SU-DHL-6 (cell line): ENCODE results near the gene IL21R.

Source experiments
- H2AFZ ChIP-seq: fragments of 200-600 bp; sonication (generic); 2 replicates; pipeline ENCODE4 v1.6.1; 2014; ENCODE audit warnings: low read depth, mild to moderate bottlenecking, moderate library complexity, mixed read lengths, antibody characterized with exemption, low read length; ENCODE audit not compliant: severe bottlenecking
- H3F3A ChIP-seq: fragments of 200-600 bp; shearing (Covaris generic); 2 replicates; pipeline ENCODE4 v1.6.0; 2016; ENCODE audit warnings: antibody characterized with exemption, mild to moderate bottlenecking; ENCODE audit not compliant: insufficient read depth
- H3K27ac ChIP-seq: fragments of 200-600 bp; sonication (generic); 2 replicates; pipeline ENCODE4 v1.5.1; 2016; ENCODE audit warnings: low read depth, mild to moderate bottlenecking, low read length, moderate library complexity, mixed read lengths
- H3K27me3 ChIP-seq: fragments of 200-600 bp; sonication (generic), shearing (Covaris generic); 2 replicates; pipeline ENCODE4 v1.6.0; 2014; ENCODE audit warnings: mild to moderate bottlenecking, low read length
- H3K36me3 ChIP-seq: fragments of 200-600 bp; sonication (generic); 2 replicates; pipeline ENCODE4 v1.6.1; 2014; ENCODE audit warnings: mild to moderate bottlenecking, low read length, mixed read lengths
- H3K4me2 ChIP-seq: fragments of 300-600, 200-600 bp; shearing (Covaris generic), sonication (generic); 2 replicates; pipeline ENCODE4 v1.6.0; 2014; ENCODE audit warnings: low read length, low read depth, mild to moderate bottlenecking; ENCODE audit not compliant: poor library complexity, severe bottlenecking
- H3K4me3 ChIP-seq: fragments of 200-600 bp; sonication (generic); 2 replicates; pipeline ENCODE4 v1.5.1; 2014; ENCODE audit warnings: antibody characterized with exemption, low read length, mild to moderate bottlenecking, mixed read lengths; ENCODE audit not compliant: insufficient read depth, poor library complexity, severe bottlenecking
- H3K79me2 ChIP-seq: fragments of 200-600 bp; sonication (generic); 2 replicates; pipeline ENCODE4 v1.6.1; 2014; ENCODE audit warnings: mild to moderate bottlenecking, low read length, moderate library complexity; ENCODE audit not compliant: insufficient read depth
- H3K9ac ChIP-seq: fragments of 200-600 bp; sonication (generic); 2 replicates; pipeline ENCODE4 v1.7.0; 2014; ENCODE audit warnings: mild to moderate bottlenecking, low read length
- H3K9me2 ChIP-seq: fragments of 200-600 bp; sonication (generic); replicated peaks from 2 replicates; pipeline ENCODE4 v1.6.1; 2014; ENCODE audit warnings: low read length; ENCODE audit not compliant: insufficient read depth
- H3K9me3 ChIP-seq: fragments of 200-600 bp; sonication (generic); 2 replicates; pipeline ENCODE4 v1.6.1; 2014; ENCODE audit warnings: low read length, mixed read lengths; ENCODE audit not compliant: insufficient read depth
- H4K20me1 ChIP-seq: fragments of 200-600 bp; sonication (generic); 2 replicates; pipeline ENCODE4 v1.6.1; 2014; ENCODE audit warnings: low read depth, mild to moderate bottlenecking, antibody characterized with exemption, low read length, moderate library complexity, mixed read lengths
- CTCF ChIP-seq: fragments of 200-600 bp; sonication (generic); IDR thresholded peaks from one replicate; pipeline ENCODE4 v1.5.1; 2017; ENCODE audit warnings: antibody characterized with exemption, mild to moderate bottlenecking, low read length, moderate library complexity; ENCODE audit not compliant: insufficient read depth, poor library complexity, severe bottlenecking
- EZH2phosphoT487 ChIP-seq: fragments of 200-600 bp; sonication (generic), shearing (Covaris generic); conservative IDR thresholded peaks from 2 replicates; pipeline ENCODE4 v1.6.1; 2018; ENCODE audit warnings: mild to moderate bottlenecking, antibody characterized with exemption, low read length, moderate library complexity, mixed read lengths

Gene IL21R

DNA sequence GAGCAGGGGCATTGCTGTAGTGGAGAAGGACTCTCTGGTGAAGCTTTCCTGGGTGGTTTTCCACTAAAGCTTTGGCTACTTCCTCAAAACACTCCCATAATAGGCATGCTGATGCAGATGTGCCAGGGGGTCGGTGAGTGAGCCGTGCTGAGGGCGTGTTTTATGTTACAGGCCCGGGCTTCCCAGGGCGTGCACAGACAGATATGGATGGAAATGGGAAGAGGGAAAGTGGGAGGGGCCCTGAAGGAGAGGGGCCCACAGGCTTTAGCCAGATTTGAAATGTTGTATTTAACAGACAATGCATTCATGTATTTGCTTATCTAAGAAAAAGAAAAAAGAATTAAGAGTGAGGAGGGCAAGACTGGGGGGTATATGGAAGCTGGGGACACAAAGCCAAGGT, 56.3 kb downstream of the IL21R start:
- Histone ChIP-seq H2AFZ (no peak overlapping the region), H3K9ac (no peak overlapping the region), H3K4me3 (no peak overlapping the region), H3K27me3 (no peaks in the 10 kb centered on the region), H3K9me3 (no peaks in the 10 kb centered on the region), H3K79me2 (no peaks in the 10 kb centered on the region), H4K20me1 (no peaks in the 10 kb centered on the region), H3K36me3 (no peaks in the 10 kb centered on the region), H3K4me2 (no peak overlapping the region), H3K27ac (no peak overlapping the region), H3F3A (peaks cover 3% of the 10 kb centered on the region; the same call in 1 of the 2 replicates), H3K9me2 (no peaks in the 10 kb centered on the region)
- TF ChIP-seq CTCF (no peak), EZH2phosphoT487 (no peak)

GRCh38 chr16:27458987-27459688, 57.2 kb downstream of the IL21R start:
- TF ChIP-seq EZH2phosphoT487 (no peak), CTCF (no peak)
- H3K9me2 ChIP-seq = no peaks in the 10 kb centered on the region
- H3K79me2 ChIP-seq = no peaks in the 10 kb centered on the region
- H3K4me2 ChIP-seq = no peak overlapping the region
- no peak overlapping the region for H3K9ac ChIP-seq
- H3K27me3 ChIP-seq = no peaks in the 10 kb centered on the region
- no peak overlapping the region for H2AFZ ChIP-seq
- no peaks in the 10 kb centered on the region for H3K36me3 ChIP-seq
- no peak overlapping the region for H3K4me3 ChIP-seq
- no peaks in the 10 kb centered on the region for H3K9me3 ChIP-seq
- no peak overlapping the region for H3K27ac ChIP-seq
- no peaks in the 10 kb centered on the region for H4K20me1 ChIP-seq
- H3F3A ChIP-seq = peaks cover 3% of the 10 kb centered on the region; the same call in 1 of the 2 replicates

DNA sequence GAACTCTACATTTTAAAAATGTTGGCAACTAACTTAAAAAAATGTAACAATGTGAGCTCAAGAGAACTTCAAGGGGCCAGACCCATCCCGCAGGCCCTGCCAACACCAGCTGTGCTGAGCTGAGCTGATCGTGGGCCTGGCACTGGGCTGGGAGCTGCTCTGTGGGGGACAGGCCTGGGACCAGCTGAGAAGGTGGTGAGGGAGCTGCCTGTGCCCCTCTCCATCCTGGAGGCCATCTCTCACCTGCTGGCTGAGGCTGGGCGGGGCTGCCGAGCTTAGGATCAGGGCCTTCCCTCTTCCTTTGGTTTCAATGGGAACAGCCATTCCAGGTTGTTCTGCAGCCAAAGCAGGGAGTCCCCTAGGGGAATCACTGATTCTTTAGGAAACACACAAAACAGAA, 58.2 kb downstream of the IL21R start:
- no peak for TF ChIP-seq EZH2phosphoT487
- Histone ChIP-seq H3F3A (peaks cover 3% of the 10 kb centered on the region; the same call in 1 of the 2 replicates), H3K9me2 (no peaks in the 10 kb centered on the region), H3K4me3 (no peak overlapping the region), H3K27me3 (no peaks in the 10 kb centered on the region), H2AFZ (no peak overlapping the region), H3K4me2 (no peak overlapping the region), H3K9me3 (no peaks in the 10 kb centered on the region), H3K36me3 (no peaks in the 10 kb centered on the region), H3K79me2 (no peaks in the 10 kb centered on the region), H4K20me1 (no peaks in the 10 kb centered on the region), H3K27ac (no peak overlapping the region), H3K9ac (no peak overlapping the region)

DNA sequence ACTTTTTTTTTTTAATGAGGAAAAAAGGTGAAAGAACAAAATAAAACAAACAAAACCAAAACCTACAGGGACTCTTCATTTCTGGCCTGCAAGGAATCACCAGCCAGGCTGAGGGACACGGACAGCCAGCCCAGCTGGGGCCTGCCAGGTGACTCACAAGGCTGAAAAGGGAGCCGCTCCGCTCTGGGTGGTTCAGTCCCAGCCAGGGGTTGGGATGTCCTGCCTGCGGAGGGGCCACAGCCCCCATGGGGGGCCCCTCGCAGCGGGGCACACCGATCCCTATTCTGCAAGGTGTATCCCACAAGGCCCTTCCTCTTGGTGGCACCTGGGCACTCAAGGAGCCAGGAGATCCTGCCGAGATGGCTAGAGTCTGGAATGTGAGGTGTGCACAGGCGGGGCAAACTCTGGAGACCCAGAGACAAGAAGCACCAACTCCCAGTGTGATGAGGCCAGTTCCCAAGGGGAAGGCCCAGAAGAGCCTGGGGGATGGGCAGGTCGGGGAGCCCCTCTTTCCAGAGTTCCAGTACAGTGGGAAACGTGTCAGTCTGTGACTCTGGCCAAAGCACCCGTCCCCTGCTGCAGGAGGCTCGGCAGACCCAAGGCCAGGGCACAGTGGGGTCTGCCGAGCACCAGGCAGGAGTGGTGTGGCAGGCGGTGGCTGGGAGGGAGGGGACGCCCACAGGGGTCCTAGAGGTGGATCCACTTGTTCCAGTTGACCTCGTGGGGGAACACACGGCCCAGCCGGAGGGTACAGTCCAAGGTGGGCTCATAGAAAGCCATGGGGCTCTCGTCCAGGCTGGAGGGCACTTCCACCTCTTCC, 58.9 kb downstream of the IL21R start:
- H2AFZ ChIP-seq = no peak overlapping the region
- no peak overlapping the region for H3K9ac ChIP-seq
- H3K4me3 ChIP-seq = no peak overlapping the region
- H3K9me3 ChIP-seq = no peaks in the 10 kb centered on the region
- H3K36me3 ChIP-seq = no peaks in the 10 kb centered on the region
- no peaks in the 10 kb centered on the region for H4K20me1 ChIP-seq
- no peaks in the 10 kb centered on the region for H3K79me2 ChIP-seq
- peaks cover 3% of the 10 kb centered on the region; the same call in 1 of the 2 replicates for H3F3A ChIP-seq
- H3K4me2 ChIP-seq = no peak overlapping the region
- no peaks in the 10 kb centered on the region for H3K27me3 ChIP-seq
- H3K27ac ChIP-seq = no peak overlapping the region
- no peaks in the 10 kb centered on the region for H3K9me2 ChIP-seq
- no peak for TF ChIP-seq CTCF
- no peak for TF ChIP-seq EZH2phosphoT487
